MCF 10A (cell line): ENCODE data around the gene IL34. TPM values are rescaled to one million over a fixed set of nuclear protein-coding genes. Genes with fewer than 3 reads are reported as not detected.
A peak's percentile ranks its signal among the peaks of the same experiment; 100 is the strongest.

ENCODE experiments used
- BruUV-seq: library from RNA; stranded (reverse); fragments of 400-500 nt; replicated peaks from 2 replicates; lab custom pipeline; 2021; lab: Mats Ljungman, UMichigan
- CTCF ChIA-PET: fragments of 300-600 bp; sonication (Branson Sonifier 250); formaldehyde crosslinking; extraction: SDS; loops from one replicate; lab custom pipeline; 2021; ENCODE audit warnings: antibody characterized with exemption, inconsistent platforms; lab: Yijun Ruan, JAX
- POLR2A ChIA-PET: fragments of 300-600, 350-650 bp; sonication (Branson Sonifier 250); formaldehyde crosslinking; extraction: SDS; loops from one replicate; lab custom pipeline; 2020; ENCODE audit warnings: antibody characterized with exemption, inconsistent platforms; lab: Yijun Ruan, JAX
- DNase-seq: peaks from one replicate; pipeline ENCODE4 v3.0.0-alpha.2; 2018; ENCODE audit not compliant: unreplicated experiment
- H3K27ac Mint-ChIP-seq: one replicate; pipeline ENCODE4 v1.8.0; 2022; ENCODE audit warnings: mild to moderate bottlenecking, low read depth, mixed read lengths; ENCODE audit not compliant: unreplicated experiment
- H3K27me3 Mint-ChIP-seq: one replicate; pipeline ENCODE4 v1.8.0; 2022; ENCODE audit warnings: mixed read lengths; ENCODE audit not compliant: insufficient read depth, unreplicated experiment
- H3K36me3 Mint-ChIP-seq: one replicate; pipeline ENCODE4 v1.8.0; 2022; ENCODE audit warnings: mild to moderate bottlenecking, moderate library complexity, mixed read lengths; ENCODE audit not compliant: insufficient read depth, unreplicated experiment
- H3K4me1 Mint-ChIP-seq: one replicate; pipeline ENCODE4 v1.8.0; 2022; ENCODE audit warnings: mixed read lengths; ENCODE audit not compliant: insufficient read depth, unreplicated experiment
- H3K4me3 Mint-ChIP-seq: one replicate; pipeline ENCODE4 v1.8.0; 2022; ENCODE audit warnings: mild to moderate bottlenecking, moderate library complexity, mixed read lengths; ENCODE audit not compliant: unreplicated experiment
- H3K9me3 Mint-ChIP-seq: one replicate; pipeline ENCODE4 v1.8.0; 2022; ENCODE audit warnings: mixed read lengths; ENCODE audit not compliant: unreplicated experiment
- CTCF ChIP-seq: fragments of 200-600 bp; IDR thresholded peaks from one replicate; pipeline ENCODE4 v1.8.0; 2022; ENCODE audit warnings: antibody characterized with exemption, mild to moderate bottlenecking; ENCODE audit not compliant: unreplicated experiment
- intact Hi-C: fragments of 100-400 bp; cut with micrococcal nuclease; formaldehyde crosslinking; loops from 2 replicates; pipeline ENCODE4 v1.14.1; 2022
- total RNA-seq: library from RNA; stranded (reverse); gene quantifications from 2 replicates; pipeline ENCODE4 v1.2.3, GENCODE V29; 2022

Gene IL34
- total RNA-seq, 1 experiment from 2014 or later = not detected

- intact Hi-C loops = no loop called here
- no peak for TF ChIP-seq CTCF
- CTCF ChIA-PET = interaction anchor here (1.0 to 2.0 kb wide), 4 partner anchors 10 to 70 kb away, joined by 3 to 10 read pairs (median 6); no protein-coding TSS in a partner anchor
- Mint-ChIP-seq H3K36me3 (no peaks in the 10 kb centered on the region), H3K27me3 (no peaks in the 10 kb centered on the region), H3K4me3 (no peak overlapping the region), H3K27ac (peak overlapping the region; percentile 88), H3K9me3 (no peaks in the 10 kb centered on the region), H3K4me1 (peaks cover 40% of the 10 kb centered on the region)
- POLR2A ChIA-PET = interaction anchor here (3.9 kb wide), 1 partner anchor 13 kb away, joined by 18 read pairs; no protein-coding TSS in a partner anchor
- no peak for DNase-seq
- no TSS peak for BruUV-seq
Measured at GRCh38 chr16:70701998-70702397, 55.6 kb downstream of the IL34 start.

- H3K9me3 Mint-ChIP-seq = no peaks in the 10 kb centered on the region
- TF ChIP-seq CTCF = no peak
- H3K27me3 Mint-ChIP-seq = no peaks in the 10 kb centered on the region
- no peaks in the 10 kb centered on the region for H3K36me3 Mint-ChIP-seq
- ChIA-PET CTCF (interaction anchor here (1.0 to 2.0 kb wide), 4 partner anchors 11 to 69 kb away, joined by 3 to 10 read pairs (median 6); no protein-coding TSS in a partner anchor), POLR2A (interaction anchor here (3.9 kb wide), 1 partner anchor 13 kb away, joined by 18 read pairs; no protein-coding TSS in a partner anchor)
- BruUV-seq = no TSS peak
- peak overlapping the region; percentile 88 for H3K27ac Mint-ChIP-seq
- peaks cover 44% of the 10 kb centered on the region for H3K4me1 Mint-ChIP-seq
- intact Hi-C loops = no loop called here
- DNase-seq = no peak
- no peak overlapping the region for H3K4me3 Mint-ChIP-seq
Measured at GRCh38 chr16:70702624-70703023, 56.3 kb downstream of the IL34 start.

GRCh38 chr16:70703041-70703834 lies 56.9 kb downstream of the IL34 start:
- H3K27ac Mint-ChIP-seq = no peak overlapping the region
- no peaks in the 10 kb centered on the region for H3K9me3 Mint-ChIP-seq
- no TSS peak for BruUV-seq
- peaks cover 39% of the 10 kb centered on the region for H3K4me1 Mint-ChIP-seq
- no peak for TF ChIP-seq CTCF
- CTCF ChIA-PET = interaction anchor here (1.2 to 2.0 kb wide), 3 partner anchors 12 to 69 kb away, joined by 3 to 10 read pairs (median 8); no protein-coding TSS in a partner anchor
- intact Hi-C loops = no loop called here
- POLR2A ChIA-PET = interaction anchor here (0.7 to 3.9 kb wide), 2 partner anchors 12 to 1011 kb away, joined by 4 to 18 read pairs; no protein-coding TSS in a partner anchor
- H3K36me3 Mint-ChIP-seq = no peaks in the 10 kb centered on the region
- no peak for DNase-seq
- H3K27me3 Mint-ChIP-seq = no peaks in the 10 kb centered on the region
- no peak overlapping the region for H3K4me3 Mint-ChIP-seq

GRCh38 chr16:70703835-70704381 lies 57.5 kb downstream of the IL34 start:
- H3K4me3 Mint-ChIP-seq = no peak overlapping the region
- intact Hi-C loops = no loop called here
- peaks cover 38% of the 10 kb centered on the region for H3K4me1 Mint-ChIP-seq
- no peaks in the 10 kb centered on the region for H3K27me3 Mint-ChIP-seq
- no peak for TF ChIP-seq CTCF
- H3K36me3 Mint-ChIP-seq = no peaks in the 10 kb centered on the region
- no peak overlapping the region for H3K27ac Mint-ChIP-seq
- no peak for DNase-seq
- H3K9me3 Mint-ChIP-seq = no peaks in the 10 kb centered on the region
- ChIA-PET CTCF (no interaction called here), POLR2A (no interaction called here)
- BruUV-seq = no TSS peak
